Endothelial cell of umbilical vein (primary cell): ENCODE data around the gene ZNF609.

Experiments used
- CTCF ChIP-seq, 2 donors: IDR thresholded peaks; 1 replicate in 1 of 2; 2 replicates in 1 of 2; pipeline ENCODE4 v1.5.1; 2011; ENCODE audit warnings: low read length in 2 of 2, mild to moderate bottlenecking in 2 of 2, moderate library complexity in 2 of 2, control low read depth in 1 of 2, inconsistent platforms in 1 of 2, low read depth in 1 of 2; ENCODE audit not compliant: insufficient read depth in 1 of 2; ENCODE audit errors: extremely low read depth in 1 of 2
- EZH2 ChIP-seq: IDR thresholded peaks from 2 replicates; pipeline ENCODE4 v1.6.1; 2012; ENCODE audit warnings: borderline replicate concordance, low read depth, mild to moderate bottlenecking, moderate library complexity, low read length, inconsistent platforms; ENCODE audit not compliant: severe bottlenecking
- JUN ChIP-seq: IDR thresholded peaks from 2 replicates; pipeline ENCODE4 v1.6.1; 2011; ENCODE audit warnings: borderline replicate concordance, low read depth; ENCODE audit not compliant: insufficient read length, insufficient read depth
- MYC ChIP-seq: IDR thresholded peaks from one replicate; pipeline ENCODE4 v1.6.1; 2011; ENCODE audit warnings: mild to moderate bottlenecking, low read depth, low read length
- POLR2A ChIP-seq: IDR thresholded peaks from 2 replicates; pipeline ENCODE4 v1.6.1; 2012; ENCODE audit warnings: low read depth, mild to moderate bottlenecking, control low read depth, low read length
- POLR2AphosphoS5 ChIP-seq: IDR thresholded peaks from 2 replicates; pipeline ENCODE4 v1.6.1; 2012; ENCODE audit warnings: low read depth, mild to moderate bottlenecking, control low read depth, low read length, moderate library complexity; ENCODE audit not compliant: insufficient read depth
- TF ChIP-seq, protein P1 (sequence below): IDR thresholded peaks from 2 replicates; pipeline ENCODE4 v1.6.1; 2011; ENCODE audit not compliant: insufficient read depth, insufficient read length

DNA sequence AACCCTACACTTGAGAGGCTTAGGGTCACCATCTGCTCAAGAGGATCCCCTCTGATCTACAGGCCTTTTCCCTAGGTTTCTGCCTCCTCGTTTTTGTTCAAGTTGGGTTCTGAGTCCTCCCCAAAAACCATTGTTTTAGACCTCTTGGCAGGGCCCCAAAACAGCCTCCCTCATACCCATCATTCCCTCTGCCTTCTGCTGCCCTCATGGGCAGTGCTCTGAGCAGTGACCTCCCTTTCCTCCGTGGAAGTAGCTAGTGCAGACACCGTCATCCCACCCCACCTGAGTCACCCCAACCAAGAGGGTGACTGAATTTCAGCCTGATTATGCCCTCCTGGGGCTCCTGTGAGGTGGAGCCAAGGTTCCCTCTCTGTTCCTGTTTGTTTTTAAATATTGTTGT, 223.0 kb downstream of the ZNF609 start:
- TF ChIP-seq EZH2 (no peak), JUN (no peak), CTCF (IDR thresholded peaks at IDR 0.05; ENCODE audit: extremely low read depth in 1 of 2, insufficient read depth in 1 of 2, low read depth in 1 of 2, low read length in 2 of 2) (no peak), POLR2A (no peak), MYC (no peak), POLR2AphosphoS5 (no peak)
- TF ChIP-seq, protein P1, sequence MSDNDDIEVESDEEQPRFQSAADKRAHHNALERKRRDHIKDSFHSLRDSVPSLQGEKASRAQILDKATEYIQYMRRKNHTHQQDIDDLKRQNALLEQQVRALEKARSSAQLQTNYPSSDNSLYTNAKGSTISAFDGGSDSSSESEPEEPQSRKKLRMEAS = no peak
